Measurements from ENCODE around the gene NUDT14. TPM values are rescaled to one million over a fixed set of nuclear protein-coding genes. Genes with fewer than 3 reads are reported as not detected.

The NUDT14 gene
- total RNA-seq, 3 donors from 2014 or later, result 26.9 to 46.7 (median 37.9) TPM

GRCh38 chr14:105145381-105146180, 35.5 kb downstream of the NUDT14 start:
- DNase-seq, result peak in 2 of 3 donors; percentile 17 to 22
- H3K4me3 ChIP-seq, result no peak overlapping the region
- TF ChIP-seq CTCF (IDR thresholded peaks at IDR 0.05), result no peak
- no peak for ATAC-seq
- peaks cover 1% of the 10 kb centered on the region for H3K9me3 ChIP-seq
- H3K36me3 ChIP-seq (ENCODE audit: low read depth), result no peaks in the 10 kb centered on the region
- H3K4me1 ChIP-seq (ENCODE audit: low read depth), result no peaks in the 10 kb centered on the region
- intact Hi-C loops (cut with DNase I, micrococcal nuclease), result no loop called here

GRCh38 chr14:105144666-105145380, 36.3 kb downstream of the NUDT14 start:
- no peak for ATAC-seq
- DNase-seq, result peak in 1 of 3 donors; percentile 19
- Histone ChIP-seq H3K9me3 (peaks cover 9% of the 10 kb centered on the region), H3K4me1 (ENCODE audit: low read depth) (no peaks in the 10 kb centered on the region), H3K4me3 (no peak overlapping the region), H3K36me3 (ENCODE audit: low read depth) (no peaks in the 10 kb centered on the region)
- no peak for TF ChIP-seq CTCF (IDR thresholded peaks at IDR 0.05)
- intact Hi-C loops (cut with DNase I, micrococcal nuclease), result no loop called here

GRCh38 chr14:105144026-105144665, 37.0 kb downstream of the NUDT14 start:
- H3K4me3 ChIP-seq, result no peak overlapping the region
- no peak for ATAC-seq
- no peaks in the 10 kb centered on the region for H3K36me3 ChIP-seq (ENCODE audit: low read depth)
- H3K4me1 ChIP-seq (ENCODE audit: low read depth), result no peaks in the 10 kb centered on the region
- no peak for TF ChIP-seq CTCF (IDR thresholded peaks at IDR 0.05)
- intact Hi-C loops (cut with DNase I, micrococcal nuclease), result no loop called here
- H3K9me3 ChIP-seq, result peaks cover 14% of the 10 kb centered on the region
- no peak for DNase-seq

- intact Hi-C loops (cut with DNase I, micrococcal nuclease), result no loop called here
- no peaks in the 10 kb centered on the region for H3K4me1 ChIP-seq (ENCODE audit: low read depth)
- peaks cover 14% of the 10 kb centered on the region for H3K9me3 ChIP-seq
- no peak for TF ChIP-seq CTCF (IDR thresholded peaks at IDR 0.05)
- DNase-seq, result peak in 1 of 3 donors; percentile 33
- no peak for ATAC-seq
- no peak overlapping the region for H3K4me3 ChIP-seq
- H3K36me3 ChIP-seq (ENCODE audit: low read depth), result no peaks in the 10 kb centered on the region
These were observed 37.6 kb downstream of the NUDT14 start for GRCh38 chr14:105143451-105144025.

- Histone ChIP-seq H3K4me1 (ENCODE audit: low read depth) (no peaks in the 10 kb centered on the region), H3K9me3 (peaks cover 14% of the 10 kb centered on the region), H3K4me3 (no peak overlapping the region), H3K36me3 (ENCODE audit: low read depth) (no peaks in the 10 kb centered on the region)
- intact Hi-C loops (cut with DNase I, micrococcal nuclease), result no loop called here
- DNase-seq (peak in 1 of 3 donors; percentile 40), ATAC-seq (no peak)
- no peak for TF ChIP-seq CTCF (IDR thresholded peaks at IDR 0.05)
These were observed 38.3 kb downstream of the NUDT14 start for GRCh38 chr14:105142651-105143450.
